SW480 (cell line): ENCODE results near the gene AUH.

Experiments used
- DNase-seq: peaks from one replicate; pipeline ENCODE4 v3.0.0-alpha.2; 2016; ENCODE audit warnings: low spot score

Gene AUH

DNA sequence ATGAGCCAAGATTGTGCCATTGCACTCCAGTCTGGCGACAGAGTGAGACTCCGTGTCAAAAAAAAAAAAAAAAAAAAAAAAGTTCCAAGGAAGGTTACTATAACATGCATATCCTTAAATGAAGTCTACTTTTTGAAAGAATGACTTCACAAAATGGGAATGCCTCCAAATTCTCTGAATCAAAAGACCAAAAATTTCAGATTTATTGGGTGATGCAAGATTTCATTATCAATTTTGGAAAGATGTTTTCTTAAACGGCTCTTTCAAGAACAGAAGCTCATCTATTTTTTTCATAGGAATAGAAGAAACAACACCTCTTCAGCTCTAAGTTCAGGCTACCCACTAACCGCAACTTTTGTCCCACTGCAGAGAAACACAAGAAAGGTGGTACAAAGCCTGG lies 69.9 kb downstream of the AUH start:
- DNase-seq, result no peak

- DNase-seq, result no peak
These were observed 72.5 kb downstream of the AUH start for GRCh38 chr9:91289244-91289643.

GRCh38 chr9:91285729-91286353 lies 75.9 kb downstream of the AUH start:
- no peak for DNase-seq

DNA sequence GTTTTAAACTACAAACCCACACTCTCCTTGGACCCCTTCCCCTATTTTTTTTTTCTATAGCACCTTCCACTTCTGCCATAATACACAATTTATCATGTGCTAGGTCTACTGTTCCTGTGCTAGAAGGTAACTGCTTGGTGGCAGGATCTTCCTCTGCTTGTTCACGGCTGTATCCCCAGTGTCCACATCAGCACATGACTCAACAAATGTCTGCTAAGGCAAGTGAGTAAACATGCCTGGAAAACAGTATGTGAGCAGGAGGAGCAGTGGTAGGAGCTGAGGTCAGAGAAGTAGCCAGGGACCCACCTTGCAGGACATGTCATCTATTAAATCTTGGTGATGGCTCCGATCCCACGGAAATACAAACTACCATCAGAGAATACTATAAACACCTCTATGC lies 79.4 kb downstream of the AUH start:
- no peak for DNase-seq

DNA sequence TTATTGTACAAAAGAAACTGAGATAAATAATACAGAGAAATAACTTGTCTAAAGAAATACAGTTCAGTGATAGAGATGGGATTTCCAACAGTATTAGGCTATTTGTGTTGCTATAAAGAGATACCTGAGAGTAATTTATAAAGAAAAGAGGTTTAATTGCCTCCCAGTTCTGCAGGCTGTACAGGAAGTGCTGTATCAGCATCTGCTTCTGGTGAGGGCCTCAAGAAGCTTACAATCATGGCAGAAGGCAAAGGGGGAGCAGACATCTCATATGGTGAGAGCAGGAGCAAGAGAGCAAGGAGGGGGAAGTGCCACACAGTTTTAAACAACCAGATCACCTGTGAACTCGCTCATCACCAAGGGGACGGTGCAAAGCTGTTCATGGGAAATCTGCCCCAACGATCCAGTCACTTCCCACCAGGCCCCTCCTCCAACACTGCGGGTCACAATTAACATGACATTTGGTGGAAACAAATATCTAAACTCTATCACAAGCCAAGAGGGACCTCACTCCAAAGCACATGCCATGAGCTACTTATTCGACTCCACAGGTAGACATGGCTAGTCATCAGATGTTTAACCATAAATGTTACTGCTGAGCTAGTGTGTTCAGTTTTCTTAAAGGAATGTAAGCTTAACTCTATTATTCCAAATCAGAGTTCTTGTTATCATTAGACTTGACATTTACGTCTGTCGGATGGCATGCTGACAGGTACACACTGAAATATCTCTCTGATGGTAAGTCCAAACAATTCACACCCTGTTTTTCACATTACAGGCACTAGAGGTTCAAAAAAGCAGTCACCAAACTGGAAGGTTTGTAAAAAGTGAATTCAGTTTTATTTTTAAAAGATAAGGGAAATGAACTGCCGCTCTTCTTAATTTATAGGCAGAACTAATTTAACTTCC lies 82.2 kb downstream of the AUH start:
- DNase-seq, result no peak

GRCh38 chr9:91276513-91276912 lies 85.2 kb downstream of the AUH start:
- no peak for DNase-seq

- no peak for DNase-seq
These were observed 86.1 kb downstream of the AUH start for GRCh38 chr9:91275655-91276054.

DNA sequence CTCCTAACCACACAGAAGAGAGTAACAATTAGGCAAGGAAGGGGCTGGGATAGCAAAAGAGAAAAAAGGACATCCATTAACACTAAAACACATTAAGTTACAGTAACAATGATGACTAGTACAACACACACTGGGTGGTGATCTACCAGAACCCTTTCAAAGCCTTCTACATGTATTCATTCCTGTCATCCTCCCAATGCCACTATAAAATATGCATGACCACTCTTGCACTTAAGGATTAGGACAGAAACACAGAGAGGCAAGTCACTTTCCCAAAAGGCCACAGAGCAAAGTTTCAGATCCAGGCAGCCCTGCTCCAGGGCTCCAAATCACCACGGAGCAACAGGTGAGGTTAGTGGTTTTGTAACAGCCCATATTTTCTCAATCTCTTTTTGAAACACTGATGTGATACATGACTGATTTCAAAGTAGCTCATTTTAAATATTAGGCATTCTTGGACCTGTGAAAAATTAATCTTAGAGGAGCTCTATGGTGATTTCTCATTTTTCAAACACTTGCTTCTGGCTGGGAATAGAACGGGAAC lies 86.7 kb downstream of the AUH start:
- DNase-seq, result no peak

GRCh38 chr9:91273853-91274552 lies 87.7 kb downstream of the AUH start:
- peak; percentile 13 for DNase-seq

DNA sequence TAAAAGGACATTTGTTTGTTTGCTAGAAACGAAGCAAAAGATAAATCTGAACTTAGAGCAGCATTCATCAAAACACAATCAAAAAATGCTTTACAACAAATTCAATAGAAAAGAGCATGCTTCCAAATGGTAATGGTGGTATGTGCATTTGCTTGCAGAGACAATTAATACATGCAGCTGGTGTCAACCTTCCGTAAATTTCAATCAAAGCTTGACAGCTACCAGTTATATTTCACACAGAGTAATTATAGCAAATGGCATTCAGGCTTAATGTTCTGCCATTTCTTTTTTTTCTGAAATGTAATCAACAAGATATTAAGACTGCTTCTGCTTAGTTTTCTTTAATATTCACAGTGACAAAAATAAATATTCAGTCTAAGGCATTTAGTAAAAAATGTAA lies 90.6 kb downstream of the AUH start:
- no peak for DNase-seq

DNA sequence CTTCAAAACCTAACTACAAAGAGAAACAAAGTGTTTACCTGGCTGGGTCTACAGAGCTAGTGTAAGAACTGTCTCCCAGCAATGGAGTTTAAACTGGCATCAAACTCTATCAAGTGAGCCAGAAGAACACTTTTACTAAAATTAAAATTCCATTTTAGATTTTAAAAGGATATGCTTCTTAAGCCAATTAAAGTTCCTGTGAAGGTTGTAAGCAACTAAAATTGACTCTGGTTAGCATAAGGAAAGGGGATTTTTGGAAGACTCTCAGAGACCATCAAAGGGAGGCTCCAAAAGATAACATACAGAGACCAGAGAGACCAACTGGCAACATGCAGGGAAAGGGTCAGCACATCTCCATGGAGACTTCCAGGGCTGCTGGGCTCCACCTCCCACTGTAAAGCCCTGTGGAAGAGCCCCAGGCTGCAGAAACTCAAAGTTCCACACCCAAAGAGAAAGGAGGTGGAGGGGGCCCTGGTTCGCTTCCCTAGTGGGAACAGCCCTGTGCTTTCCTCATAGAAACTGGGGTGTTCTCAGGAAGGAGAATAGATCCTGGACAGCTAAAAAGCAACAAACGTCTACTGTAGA lies 91.7 kb downstream of the AUH start:
- no peak for DNase-seq

DNA sequence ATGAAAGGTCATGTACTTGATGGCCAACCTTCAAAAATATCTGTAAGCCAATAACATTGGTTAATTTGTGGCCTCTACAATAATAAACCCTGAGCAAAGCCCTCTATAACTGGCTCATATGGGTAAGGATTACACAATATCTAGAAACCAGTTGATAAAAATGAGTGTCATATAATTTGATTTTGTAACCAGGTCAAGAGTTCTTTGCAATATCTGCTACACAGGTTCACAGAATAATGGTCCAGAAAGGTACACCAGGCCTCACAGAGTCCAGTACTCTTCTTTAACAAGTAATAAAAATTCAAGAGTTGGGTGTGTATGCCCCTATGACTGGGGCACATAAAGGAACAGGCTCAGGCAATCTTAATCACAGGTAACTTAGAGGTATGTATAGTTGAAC lies 95.3 kb downstream of the AUH start:
- DNase-seq, result no peak

GRCh38 chr9:91265514-91265913 lies 96.2 kb downstream of the AUH start:
- no peak for DNase-seq

DNA sequence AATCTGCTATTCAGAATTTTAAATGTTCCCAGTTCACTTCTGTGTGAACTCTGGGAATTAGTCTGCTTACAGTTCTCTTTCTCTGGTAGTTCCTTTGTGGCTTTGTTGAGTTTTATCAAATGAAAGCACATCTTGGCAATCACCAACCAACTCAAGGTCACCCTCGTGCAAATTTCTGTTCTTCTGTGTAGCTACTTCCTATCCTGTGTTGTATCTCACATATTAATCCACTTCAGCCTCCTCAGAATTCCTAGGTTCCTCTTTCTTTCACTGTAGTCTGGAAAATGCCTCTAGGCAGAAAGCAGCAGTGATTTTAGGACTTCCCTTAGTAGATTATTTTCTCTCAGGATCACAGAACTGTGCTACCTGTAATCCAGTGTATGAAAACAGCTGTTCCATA lies 100.3 kb downstream of the AUH start:
- DNase-seq, result no peak

DNA sequence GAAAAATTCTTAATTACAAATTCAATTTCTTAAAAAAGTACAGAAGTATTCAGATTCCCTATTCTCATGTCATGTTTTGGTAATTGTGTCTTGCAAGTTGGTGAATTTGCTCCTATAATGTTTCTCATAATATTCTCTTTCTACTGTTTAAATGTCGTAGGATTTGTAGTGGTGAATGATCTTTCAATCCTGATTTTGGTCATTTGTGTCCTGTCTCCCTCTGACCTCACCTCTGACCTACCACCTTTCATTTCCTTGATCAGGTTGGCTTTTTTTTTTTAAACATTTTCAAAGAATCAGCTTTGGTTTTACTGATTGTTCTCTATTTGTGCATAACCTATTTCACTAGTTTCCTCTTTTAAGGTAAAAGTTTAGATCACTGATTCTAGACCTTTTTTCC lies 102.6 kb downstream of the AUH start:
- no peak for DNase-seq

GRCh38 chr9:91258451-91258850 lies 103.3 kb downstream of the AUH start:
- no peak for DNase-seq

GRCh38 chr9:91256235-91256634 lies 105.5 kb downstream of the AUH start:
- no peak for DNase-seq

- no peak for DNase-seq
These were observed 106.4 kb downstream of the AUH start for GRCh38 chr9:91255327-91255726.

DNA sequence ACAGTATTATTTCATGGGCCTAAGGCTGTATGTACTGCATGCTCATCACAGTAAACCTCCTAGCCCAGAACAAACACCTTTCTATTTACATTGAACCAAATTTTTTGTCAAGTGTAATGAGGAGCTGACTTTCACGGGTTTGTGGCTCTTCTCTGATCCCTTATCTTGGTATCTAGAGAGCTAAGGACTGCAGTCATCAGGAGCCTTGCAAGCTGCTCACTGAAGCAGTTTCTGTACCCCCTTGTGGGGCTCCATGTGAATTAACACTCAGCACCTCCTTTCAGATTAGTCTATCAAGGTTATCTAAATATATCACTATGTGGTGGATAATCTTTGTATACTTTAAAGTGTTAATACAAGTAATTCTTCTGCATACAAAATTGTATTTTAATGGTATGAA lies 108.2 kb downstream of the AUH start:
- DNase-seq, result peak; percentile 4

- no peak for DNase-seq
These were observed 113.0 kb downstream of the AUH start for GRCh38 chr9:91248707-91249106.

DNA sequence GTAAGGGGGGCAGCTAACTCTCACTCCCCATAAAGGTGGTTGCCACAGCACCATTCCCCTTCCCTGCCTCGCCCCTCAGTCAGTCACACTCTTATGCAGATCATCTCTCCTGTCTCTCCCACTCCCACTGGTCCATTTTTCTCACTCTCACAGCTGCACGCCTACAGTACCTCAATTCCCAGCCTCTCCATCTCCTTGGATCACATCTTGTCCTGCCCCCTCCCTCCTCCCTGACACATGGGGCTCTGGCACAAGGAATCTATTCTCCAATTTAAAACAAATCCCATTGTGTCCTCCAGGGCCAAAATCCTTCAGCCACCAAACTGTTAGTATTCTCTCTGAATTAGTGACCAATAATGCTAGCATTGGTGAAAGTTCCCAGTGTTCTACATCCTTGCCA lies 114.4 kb downstream of the AUH start:
- no peak for DNase-seq

GRCh38 chr9:91246846-91247245 lies 114.9 kb downstream of the AUH start:
- no peak for DNase-seq
